Tibial artery (tissue), 4 donors: ENCODE results near the gene SREK1.
"Not testable (repeated sequence)": the region's sequence is repeated elsewhere in the genome, so short reads cannot be mapped to it uniquely, and the experiment has no call there.

Experiments used
- DNase-seq, 2 donors: peaks; one replicate each; pipeline ENCODE4 v3.0.0-alpha.2; 2019
- H3K27ac ChIP-seq, 2 donors: fragments of 200-600 bp; sonication (generic) in 1 of 2; 1 replicate in 1 of 2; 2 replicates in 1 of 2; pipeline ENCODE4 v1.5.1; 2018 to 2019; ENCODE audit warnings: mild to moderate bottlenecking in 1 of 2
- H3K27me3 ChIP-seq, 2 donors: fragments of 200-600 bp; sonication (generic) in 1 of 2; one replicate each; pipeline versions ENCODE4 v1.5.1 to v1.6.0; 2016 to 2019
- H3K36me3 ChIP-seq, 3 donors: fragments of 200-600 bp; sonication (generic) in 2 of 3; one replicate each; pipeline ENCODE4 v1.5.1; 2016 to 2019; ENCODE audit warnings: mild to moderate bottlenecking in 2 of 3
- H3K4me1 ChIP-seq, 4 donors: fragments of 200-600 bp; sonication (generic) in 2 of 4; 1 replicate in 3 of 4; 2 replicates in 1 of 4; pipeline ENCODE4 v1.5.1; 2016 to 2019
- H3K4me3 ChIP-seq, 2 donors: fragments of 200-600 bp; sonication (generic) in 1 of 2; 1 replicate in 1 of 2; 2 replicates in 1 of 2; pipeline ENCODE4 v1.5.1; 2018 to 2019; ENCODE audit warnings: mild to moderate bottlenecking in 2 of 2
- H3K9me3 ChIP-seq, 3 donors: fragments of 200-600 bp; sonication (generic) in 1 of 3; one replicate each; pipeline ENCODE4 v1.5.1; 2016 to 2019
- intact Hi-C: fragments of 100-400 bp; cut with DNase I; formaldehyde crosslinking; loops from one replicate; pipeline ENCODE4 v1.15.0; 2023; ENCODE audit warnings: low total_unique reads
- TF ChIP-seq, protein P1 (sequence below), 2 experiments: fragments of 200-600 bp in 1 of 2; fragments of 450-650 bp in 1 of 2; IDR thresholded peaks; one replicate each; pipeline ENCODE4 v1.5.1; 2017 to 2019; ENCODE audit warnings: antibody characterized with exemption in 2 of 2, mild to moderate bottlenecking in 1 of 2, moderate library complexity in 1 of 2

SREK1 gene

GRCh38 chr5:66129144-66129543 is 15.0 kb upstream of the SREK1 start:
- no peak for DNase-seq
- Histone ChIP-seq H3K36me3 (no peaks in the 10 kb centered on the region), H3K4me1 (peaks cover 0 to 4% (median 0%) of the 10 kb centered on the region in 4 donors), H3K27me3 (no peaks in the 10 kb centered on the region), H3K4me3 (no peak overlapping the region), H3K27ac (no peak overlapping the region), H3K9me3 (no peaks in the 10 kb centered on the region)
- intact Hi-C loops: no loop called here
- TF ChIP-seq, protein P1, sequence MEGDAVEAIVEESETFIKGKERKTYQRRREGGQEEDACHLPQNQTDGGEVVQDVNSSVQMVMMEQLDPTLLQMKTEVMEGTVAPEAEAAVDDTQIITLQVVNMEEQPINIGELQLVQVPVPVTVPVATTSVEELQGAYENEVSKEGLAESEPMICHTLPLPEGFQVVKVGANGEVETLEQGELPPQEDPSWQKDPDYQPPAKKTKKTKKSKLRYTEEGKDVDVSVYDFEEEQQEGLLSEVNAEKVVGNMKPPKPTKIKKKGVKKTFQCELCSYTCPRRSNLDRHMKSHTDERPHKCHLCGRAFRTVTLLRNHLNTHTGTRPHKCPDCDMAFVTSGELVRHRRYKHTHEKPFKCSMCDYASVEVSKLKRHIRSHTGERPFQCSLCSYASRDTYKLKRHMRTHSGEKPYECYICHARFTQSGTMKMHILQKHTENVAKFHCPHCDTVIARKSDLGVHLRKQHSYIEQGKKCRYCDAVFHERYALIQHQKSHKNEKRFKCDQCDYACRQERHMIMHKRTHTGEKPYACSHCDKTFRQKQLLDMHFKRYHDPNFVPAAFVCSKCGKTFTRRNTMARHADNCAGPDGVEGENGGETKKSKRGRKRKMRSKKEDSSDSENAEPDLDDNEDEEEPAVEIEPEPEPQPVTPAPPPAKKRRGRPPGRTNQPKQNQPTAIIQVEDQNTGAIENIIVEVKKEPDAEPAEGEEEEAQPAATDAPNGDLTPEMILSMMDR (IDR thresholded peaks at IDR 0.05): no peak

GRCh38 chr5:66130493-66130892 is 13.6 kb upstream of the SREK1 start:
- Histone ChIP-seq H3K27ac (no peak overlapping the region), H3K36me3 (no peaks in the 10 kb centered on the region), H3K27me3 (no peaks in the 10 kb centered on the region), H3K9me3 (no peaks in the 10 kb centered on the region), H3K4me3 (no peak overlapping the region), H3K4me1 (peaks cover 0 to 4% (median 0%) of the 10 kb centered on the region in 4 donors)
- TF ChIP-seq, protein P1 (IDR thresholded peaks at IDR 0.05): no peak
- intact Hi-C loops: no loop called here
- DNase-seq: no peak

DNA sequence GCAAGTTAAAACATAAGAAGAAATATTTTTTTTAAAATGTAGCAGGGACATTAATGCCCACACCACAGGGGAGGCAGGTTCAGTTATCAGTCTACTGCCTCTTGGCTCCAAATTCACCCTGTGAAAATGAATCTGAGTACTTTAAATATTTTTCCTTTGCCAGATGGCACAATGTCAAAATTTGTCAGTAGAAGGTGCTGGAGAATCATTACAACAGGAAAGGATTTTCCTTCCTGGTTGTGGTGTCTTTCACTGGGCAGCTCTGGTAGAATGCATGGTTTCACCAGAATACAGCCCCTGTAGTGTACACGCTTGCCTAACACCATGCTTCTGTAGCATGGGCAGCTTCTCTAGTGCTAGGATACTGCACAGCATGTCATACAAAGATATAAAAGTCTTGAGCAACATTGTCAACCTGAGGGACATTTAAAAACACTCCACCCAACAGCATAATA is 9.7 kb upstream of the SREK1 start:
- H3K36me3 ChIP-seq: no peaks in the 10 kb centered on the region
- peaks cover 0 to 4% (median 0%) of the 10 kb centered on the region in 4 donors for H3K4me1 ChIP-seq
- no peaks in the 10 kb centered on the region for H3K27me3 ChIP-seq
- intact Hi-C loops: no loop called here
- H3K4me3 ChIP-seq: no peak overlapping the region
- DNase-seq: no peak
- H3K27ac ChIP-seq: no peak overlapping the region
- TF ChIP-seq, protein P1 (IDR thresholded peaks at IDR 0.05): no peak
- H3K9me3 ChIP-seq: no peaks in the 10 kb centered on the region

- no peaks in the 10 kb centered on the region for H3K27me3 ChIP-seq
- DNase-seq: no peak
- H3K4me3 ChIP-seq: no peak overlapping the region
- TF ChIP-seq, protein P1 (IDR thresholded peaks at IDR 0.05): no peak
- no peak overlapping the region for H3K27ac ChIP-seq
- H3K9me3 ChIP-seq: no peaks in the 10 kb centered on the region
- intact Hi-C loops: no loop called here
- H3K36me3 ChIP-seq: no peaks in the 10 kb centered on the region
- H3K4me1 ChIP-seq: peaks cover 0 to 4% (median 0%) of the 10 kb centered on the region in 4 donors
Observed at GRCh38 chr5:66136053-66136452, 8.0 kb upstream of the SREK1 start.

GRCh38 chr5:66136944-66137343 is 7.2 kb upstream of the SREK1 start:
- intact Hi-C loops, H3K4me3 ChIP-seq, DNase-seq: not testable (repeated sequence)

GRCh38 chr5:66138637-66139317 is 5.3 kb upstream of the SREK1 start:
- peaks cover 0 to 7% (median 2%) of the 10 kb centered on the region in 4 donors for H3K4me1 ChIP-seq
- H3K36me3 ChIP-seq: no peaks in the 10 kb centered on the region
- DNase-seq: no peak
- TF ChIP-seq, protein P1 (IDR thresholded peaks at IDR 0.05): no peak
- no peaks in the 10 kb centered on the region for H3K9me3 ChIP-seq
- no peak overlapping the region for H3K4me3 ChIP-seq
- intact Hi-C loops: no loop called here
- H3K27ac ChIP-seq: no peak overlapping the region
- no peaks in the 10 kb centered on the region for H3K27me3 ChIP-seq

More at GRCh38 chr5:66136944-66137343, 7.2 kb upstream of the SREK1 start:
- H3K27ac ChIP-seq, H3K9me3 ChIP-seq, H3K27me3 ChIP-seq, H3K4me1 ChIP-seq, H3K36me3 ChIP-seq: not testable (repeated sequence)
